Measurements from ENCODE around the gene RNASEH2C.

RNASEH2C gene

GRCh38 chr11:65680192-65680743 lies 40.3 kb downstream of the RNASEH2C start:
- DNase-seq = no peak

- DNase-seq = no peak
Measured at GRCh38 chr11:65672982-65673381, 47.6 kb downstream of the RNASEH2C start.

DNA sequence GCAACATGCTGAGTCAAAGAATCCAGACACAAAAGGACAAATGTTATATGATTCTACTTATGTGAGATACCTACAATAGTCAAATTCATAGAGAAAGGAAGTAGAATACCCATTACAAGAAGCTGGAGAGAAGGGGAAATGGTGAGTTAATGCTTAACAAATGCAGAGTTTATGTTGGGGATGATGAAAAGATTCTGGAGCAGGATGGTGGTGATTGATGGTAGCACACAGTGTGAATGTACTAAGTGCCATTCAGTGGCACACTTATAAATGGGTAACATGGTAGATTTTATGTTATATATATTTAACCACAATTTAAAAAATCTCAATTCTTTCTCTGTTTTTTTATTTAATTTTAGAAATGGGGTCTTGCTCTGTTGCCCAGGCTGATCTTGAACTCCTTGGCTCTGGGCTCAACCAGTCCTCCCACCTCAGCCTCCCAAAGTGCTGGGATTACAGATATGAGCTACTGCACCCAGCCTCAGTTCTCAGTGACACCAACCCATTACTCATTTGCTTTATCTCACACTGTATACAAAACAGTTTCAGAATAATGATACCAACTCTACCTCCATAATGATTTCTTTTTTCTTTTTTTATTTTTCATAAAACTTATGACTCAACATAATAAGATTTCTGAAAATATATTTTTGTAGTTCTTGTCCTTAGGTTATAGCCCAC lies 48.3 kb downstream of the RNASEH2C start:
- DNase-seq = no peak
